ENCODE data around the gene ITGB4. TPM values are rescaled to one million over a fixed set of nuclear protein-coding genes. Genes with fewer than 3 reads are reported as not detected.

ITGB4 gene
- total and polyA plus RNA-seq, 2 experiments from 2014 or later = 6.1 to 9.7 TPM

GRCh38 chr17:75774991-75775668, 53.9 kb downstream of the ITGB4 start:
- Histone ChIP-seq H3K27me3 (ENCODE audit: insufficient read depth) (no peaks in the 10 kb centered on the region), H3K79me2 (replicated peaks; ENCODE audit: insufficient read depth) (peaks cover 22% of the 10 kb centered on the region), H3K9me2 (ENCODE audit: insufficient read depth) (no peaks in the 10 kb centered on the region), H3K4me1 (ENCODE audit: insufficient read depth) (peaks cover 10% of the 10 kb centered on the region), H3K4me2 (no peak overlapping the region), H3K36me3 (ENCODE audit: insufficient read depth) (peaks cover 17% of the 10 kb centered on the region; the same call in 1 of the 2 replicates), H4K20me1 (replicated peaks; ENCODE audit: insufficient read depth) (peaks cover 18% of the 10 kb centered on the region), H2AFZ (no peak overlapping the region), H3K4me3 (no peak overlapping the region), H3F3A (replicated peaks; ENCODE audit: low read depth) (peaks cover 31% of the 10 kb centered on the region), H3K27ac (ENCODE audit: low read depth) (peak overlapping the region; percentile 18; the same call in 1 of the 2 replicates)
- Mint-ChIP-seq H3K4me3 (peak overlapping the region; percentile 27; the same call in 1 of the 3 replicates), H3K9me3 (peaks cover 4% of the 10 kb centered on the region; the same call in 2 of the 3 replicates), H3K4me1 (peaks cover 45% of the 10 kb centered on the region), H3K36me3 (ENCODE audit: low read depth) (peaks cover 46% of the 10 kb centered on the region), H3K27me3 (ENCODE audit: insufficient read depth, low read depth, poor library complexity) (peaks cover 50% of the 10 kb centered on the region), H3K27ac (no peak overlapping the region)
- no peak for TF ChIP-seq ZNF114 (CRISPR knock-in tag; IDR thresholded peaks at IDR 0.05)
- TF ChIP-seq ETS1 (IDR thresholded peaks at IDR 0.05) = no peak
- TF ChIP-seq JUNB (IDR thresholded peaks at IDR 0.05; ENCODE audit: unreplicated experiment) = no peak
- TF ChIP-seq REST (IDR thresholded peaks at IDR 0.05; ENCODE audit: unreplicated experiment) = no peak
- no peak for TF ChIP-seq EZH2phosphoT487 (IDR thresholded peaks at IDR 0.05; ENCODE audit: unreplicated experiment)
- TF ChIP-seq EZH2 (IDR thresholded peaks at IDR 0.05; ENCODE audit: low read depth, unreplicated experiment) = no peak
- no peak for TF ChIP-seq STAT1 (IDR thresholded peaks at IDR 0.05; ENCODE audit: unreplicated experiment)
- no peak for TF ChIP-seq ZNF331 (CRISPR knock-in tag; IDR thresholded peaks at IDR 0.05; ENCODE audit: low read depth)
- TF ChIP-seq, protein P1, sequence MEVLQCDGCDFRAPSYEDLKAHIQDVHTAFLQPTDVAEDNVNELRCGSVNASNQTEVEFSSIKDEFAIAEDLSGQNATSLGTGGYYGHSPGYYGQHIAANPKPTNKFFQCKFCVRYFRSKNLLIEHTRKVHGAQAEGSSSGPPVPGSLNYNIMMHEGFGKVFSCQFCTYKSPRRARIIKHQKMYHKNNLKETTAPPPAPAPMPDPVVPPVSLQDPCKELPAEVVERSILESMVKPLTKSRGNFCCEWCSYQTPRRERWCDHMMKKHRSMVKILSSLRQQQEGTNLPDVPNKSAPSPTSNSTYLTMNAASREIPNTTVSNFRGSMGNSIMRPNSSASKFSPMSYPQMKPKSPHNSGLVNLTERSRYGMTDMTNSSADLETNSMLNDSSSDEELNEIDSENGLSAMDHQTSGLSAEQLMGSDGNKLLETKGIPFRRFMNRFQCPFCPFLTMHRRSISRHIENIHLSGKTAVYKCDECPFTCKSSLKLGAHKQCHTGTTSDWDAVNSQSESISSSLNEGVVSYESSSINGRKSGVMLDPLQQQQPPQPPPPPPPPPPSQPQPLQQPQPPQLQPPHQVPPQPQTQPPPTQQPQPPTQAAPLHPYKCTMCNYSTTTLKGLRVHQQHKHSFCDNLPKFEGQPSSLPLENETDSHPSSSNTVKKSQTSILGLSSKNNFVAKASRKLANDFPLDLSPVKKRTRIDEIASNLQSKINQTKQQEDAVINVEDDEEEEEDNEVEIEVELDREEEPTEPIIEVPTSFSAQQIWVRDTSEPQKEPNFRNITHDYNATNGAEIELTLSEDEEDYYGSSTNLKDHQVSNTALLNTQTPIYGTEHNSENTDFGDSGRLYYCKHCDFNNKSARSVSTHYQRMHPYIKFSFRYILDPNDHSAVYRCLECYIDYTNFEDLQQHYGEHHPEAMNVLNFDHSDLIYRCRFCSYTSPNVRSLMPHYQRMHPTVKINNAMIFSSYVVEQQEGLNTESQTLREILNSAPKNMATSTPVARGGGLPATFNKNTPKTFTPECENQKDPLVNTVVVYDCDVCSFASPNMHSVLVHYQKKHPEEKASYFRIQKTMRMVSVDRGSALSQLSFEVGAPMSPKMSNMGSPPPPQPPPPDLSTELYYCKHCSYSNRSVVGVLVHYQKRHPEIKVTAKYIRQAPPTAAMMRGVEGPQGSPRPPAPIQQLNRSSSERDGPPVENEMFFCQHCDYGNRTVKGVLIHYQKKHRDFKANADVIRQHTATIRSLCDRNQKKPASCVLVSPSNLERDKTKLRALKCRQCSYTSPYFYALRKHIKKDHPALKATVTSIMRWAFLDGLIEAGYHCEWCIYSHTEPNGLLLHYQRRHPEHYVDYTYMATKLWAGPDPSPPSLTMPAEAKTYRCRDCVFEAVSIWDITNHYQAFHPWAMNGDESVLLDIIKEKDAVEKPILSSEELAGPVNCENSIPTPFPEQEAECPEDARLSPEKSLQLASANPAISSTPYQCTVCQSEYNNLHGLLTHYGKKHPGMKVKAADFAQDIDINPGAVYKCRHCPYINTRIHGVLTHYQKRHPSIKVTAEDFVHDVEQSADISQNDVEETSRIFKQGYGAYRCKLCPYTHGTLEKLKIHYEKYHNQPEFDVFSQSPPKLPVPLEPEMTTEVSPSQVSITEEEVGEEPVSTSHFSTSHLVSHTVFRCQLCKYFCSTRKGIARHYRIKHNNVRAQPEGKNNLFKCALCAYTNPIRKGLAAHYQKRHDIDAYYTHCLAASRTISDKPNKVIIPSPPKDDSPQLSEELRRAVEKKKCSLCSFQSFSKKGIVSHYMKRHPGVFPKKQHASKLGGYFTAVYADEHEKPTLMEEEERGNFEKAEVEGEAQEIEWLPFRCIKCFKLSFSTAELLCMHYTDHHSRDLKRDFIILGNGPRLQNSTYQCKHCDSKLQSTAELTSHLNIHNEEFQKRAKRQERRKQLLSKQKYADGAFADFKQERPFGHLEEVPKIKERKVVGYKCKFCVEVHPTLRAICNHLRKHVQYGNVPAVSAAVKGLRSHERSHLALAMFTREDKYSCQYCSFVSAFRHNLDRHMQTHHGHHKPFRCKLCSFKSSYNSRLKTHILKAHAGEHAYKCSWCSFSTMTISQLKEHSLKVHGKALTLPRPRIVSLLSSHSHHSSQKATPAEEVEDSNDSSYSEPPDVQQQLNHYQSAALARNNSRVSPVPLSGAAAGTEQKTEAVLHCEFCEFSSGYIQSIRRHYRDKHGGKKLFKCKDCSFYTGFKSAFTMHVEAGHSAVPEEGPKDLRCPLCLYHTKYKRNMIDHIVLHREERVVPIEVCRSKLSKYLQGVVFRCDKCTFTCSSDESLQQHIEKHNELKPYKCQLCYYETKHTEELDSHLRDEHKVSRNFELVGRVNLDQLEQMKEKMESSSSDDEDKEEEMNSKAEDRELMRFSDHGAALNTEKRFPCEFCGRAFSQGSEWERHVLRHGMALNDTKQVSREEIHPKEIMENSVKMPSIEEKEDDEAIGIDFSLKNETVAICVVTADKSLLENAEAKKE (CRISPR knock-in tag; IDR thresholded peaks at IDR 0.05) = no peak
- no peak for TF ChIP-seq CREB1 (CRISPR knock-in tag; IDR thresholded peaks at IDR 0.05; ENCODE audit: low read depth)
- TF ChIP-seq NANOG (IDR thresholded peaks at IDR 0.05; ENCODE audit: borderline replicate concordance) = no peak
- TF ChIP-seq POLR2AphosphoS5 (IDR thresholded peaks at IDR 0.05; ENCODE audit: low read depth) = no peak
- TF ChIP-seq, protein P2, sequence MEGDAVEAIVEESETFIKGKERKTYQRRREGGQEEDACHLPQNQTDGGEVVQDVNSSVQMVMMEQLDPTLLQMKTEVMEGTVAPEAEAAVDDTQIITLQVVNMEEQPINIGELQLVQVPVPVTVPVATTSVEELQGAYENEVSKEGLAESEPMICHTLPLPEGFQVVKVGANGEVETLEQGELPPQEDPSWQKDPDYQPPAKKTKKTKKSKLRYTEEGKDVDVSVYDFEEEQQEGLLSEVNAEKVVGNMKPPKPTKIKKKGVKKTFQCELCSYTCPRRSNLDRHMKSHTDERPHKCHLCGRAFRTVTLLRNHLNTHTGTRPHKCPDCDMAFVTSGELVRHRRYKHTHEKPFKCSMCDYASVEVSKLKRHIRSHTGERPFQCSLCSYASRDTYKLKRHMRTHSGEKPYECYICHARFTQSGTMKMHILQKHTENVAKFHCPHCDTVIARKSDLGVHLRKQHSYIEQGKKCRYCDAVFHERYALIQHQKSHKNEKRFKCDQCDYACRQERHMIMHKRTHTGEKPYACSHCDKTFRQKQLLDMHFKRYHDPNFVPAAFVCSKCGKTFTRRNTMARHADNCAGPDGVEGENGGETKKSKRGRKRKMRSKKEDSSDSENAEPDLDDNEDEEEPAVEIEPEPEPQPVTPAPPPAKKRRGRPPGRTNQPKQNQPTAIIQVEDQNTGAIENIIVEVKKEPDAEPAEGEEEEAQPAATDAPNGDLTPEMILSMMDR (conservative IDR thresholded peaks at IDR 0.05; ENCODE audit: low read depth in 2 of 2) = no peak
- ATAC-seq = peak; percentile 6
- DNase-seq (ENCODE audit: low spot score) = peak; percentile 62

Measured in GM23338 (cell line).